Stimulated activated CD4-positive, alpha-beta T cell treated with anti-CD3 and anti-CD28 coated beads, Interleukin-12 subunit alpha, Interleukin-12 subunit beta, amount 100 ng/mL, for 24 hours (primary cell): ENCODE measurements around the gene SGTA.

Experiments
- DNase-seq, 2 experiments: peaks; one replicate each; pipeline ENCODE4 v3.0.0-alpha.2; 2020; ENCODE audit warnings: low read depth in 2 of 2

Gene SGTA

DNA sequence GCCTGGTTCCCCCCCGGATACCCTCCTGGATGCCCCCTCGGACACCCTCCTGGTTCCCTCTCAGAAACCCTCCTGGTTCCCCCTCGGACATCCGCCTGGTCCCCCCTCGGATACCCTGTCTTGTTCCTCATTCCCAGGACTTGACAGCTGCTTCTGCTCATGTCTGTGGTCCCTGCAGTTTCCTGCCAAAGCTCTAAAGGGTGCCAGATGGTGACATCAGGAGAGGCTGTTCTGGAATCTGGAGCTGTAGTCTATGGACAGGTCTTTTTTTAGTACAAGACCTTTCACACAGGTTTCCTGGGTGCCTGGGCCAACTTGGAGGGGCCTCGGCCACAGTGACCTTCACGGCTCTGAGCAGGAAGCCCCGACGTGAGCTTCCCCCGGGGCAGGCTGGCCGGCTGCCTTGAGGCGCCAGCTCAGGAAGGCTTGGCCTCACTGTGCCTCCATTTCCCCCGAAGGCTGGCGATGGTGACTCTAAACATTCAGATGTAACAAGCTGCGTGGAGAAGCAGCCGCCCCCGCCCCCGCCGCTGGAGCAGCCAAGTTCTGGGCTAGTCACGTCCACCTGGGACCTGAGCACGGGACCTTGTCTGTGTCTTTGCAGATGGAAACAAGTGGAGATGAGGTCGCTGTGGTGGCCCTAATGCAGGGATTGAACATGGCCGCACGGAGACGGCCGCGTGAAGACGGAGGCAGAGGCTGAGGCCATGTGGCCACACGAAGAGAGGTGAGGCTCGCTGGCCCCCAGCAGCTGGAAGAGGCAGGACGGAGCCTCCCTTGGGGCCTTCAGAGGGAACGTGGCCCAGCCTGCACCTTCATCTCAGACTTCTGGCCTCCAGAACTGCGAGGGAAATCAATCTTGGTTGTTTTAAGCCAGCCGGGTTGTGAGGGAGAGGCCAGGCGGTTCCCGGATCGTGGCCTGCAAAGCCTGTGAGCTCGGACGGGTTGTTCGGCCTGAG lies 12.7 kb downstream of the SGTA start:
- DNase-seq = no peak

DNA sequence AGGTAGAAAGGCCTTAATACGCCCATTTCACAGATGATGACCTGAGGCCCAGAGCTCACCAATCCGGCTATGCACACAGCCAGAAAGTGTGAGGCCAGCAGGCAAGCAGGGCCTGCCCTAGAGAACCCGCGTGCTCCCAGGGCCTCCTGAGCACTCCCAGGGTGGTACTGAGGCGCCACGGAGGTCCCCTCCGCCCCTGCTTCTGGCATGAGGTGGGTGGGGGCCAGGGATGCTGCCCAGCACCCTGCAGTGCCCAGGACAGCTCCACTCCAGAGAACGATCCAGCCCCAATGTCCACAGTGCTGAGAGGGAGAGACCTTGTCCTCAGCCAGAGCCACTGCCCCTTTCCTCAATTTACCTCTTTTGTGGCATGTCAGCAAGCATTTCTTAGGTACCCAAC lies 13.9 kb downstream of the SGTA start:
- no peak for DNase-seq

- DNase-seq = no peak
Observed at GRCh38 chr19:2768365-2769132, 14.5 kb downstream of the SGTA start.

- DNase-seq = no peak
Observed at GRCh38 chr19:2767688-2768087, 15.4 kb downstream of the SGTA start.

GRCh38 chr19:2766594-2767372 lies 16.3 kb downstream of the SGTA start:
- DNase-seq = no peak

DNA sequence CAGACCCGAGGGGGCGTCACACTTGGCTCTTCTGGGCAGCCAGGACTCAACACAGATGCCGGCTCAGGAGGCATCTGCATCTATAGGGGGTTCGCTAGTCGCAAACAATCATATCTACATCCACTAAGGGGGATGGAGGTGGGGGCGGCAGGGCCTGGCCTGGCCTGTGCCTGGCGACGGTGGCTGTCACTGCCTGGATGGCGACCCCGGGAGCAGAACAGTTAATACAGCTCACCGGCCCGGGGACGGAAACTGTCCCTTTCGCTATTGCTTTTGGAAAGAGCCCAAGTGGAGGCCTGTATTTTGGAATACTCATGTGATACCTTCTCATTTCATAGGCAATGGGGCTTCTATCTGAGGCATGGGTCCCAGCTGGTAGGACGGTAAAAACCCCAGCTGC lies 17.7 kb downstream of the SGTA start:
- DNase-seq = no peak

GRCh38 chr19:2764945-2765344 lies 18.1 kb downstream of the SGTA start:
- DNase-seq = no peak

DNA sequence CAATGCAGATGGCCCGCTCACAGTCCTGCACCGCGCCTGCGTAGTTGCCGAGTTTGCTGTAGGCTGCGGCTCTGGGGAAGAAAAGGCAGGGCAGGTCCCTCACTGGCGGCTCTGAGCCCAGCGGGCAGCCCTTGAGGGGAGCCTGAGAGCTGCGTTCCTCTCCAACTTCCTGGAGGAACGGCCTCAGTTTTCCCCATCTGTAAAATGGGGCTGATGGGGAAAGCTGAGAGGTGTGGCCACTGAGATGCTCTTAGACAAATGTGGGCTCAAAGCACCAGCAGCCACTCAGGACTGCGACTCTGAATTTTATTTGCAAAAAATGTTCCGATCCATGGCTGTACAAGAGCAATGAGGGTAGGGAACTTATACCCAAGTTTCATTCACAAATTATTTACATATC lies 19.4 kb downstream of the SGTA start:
- no peak for DNase-seq

DNA sequence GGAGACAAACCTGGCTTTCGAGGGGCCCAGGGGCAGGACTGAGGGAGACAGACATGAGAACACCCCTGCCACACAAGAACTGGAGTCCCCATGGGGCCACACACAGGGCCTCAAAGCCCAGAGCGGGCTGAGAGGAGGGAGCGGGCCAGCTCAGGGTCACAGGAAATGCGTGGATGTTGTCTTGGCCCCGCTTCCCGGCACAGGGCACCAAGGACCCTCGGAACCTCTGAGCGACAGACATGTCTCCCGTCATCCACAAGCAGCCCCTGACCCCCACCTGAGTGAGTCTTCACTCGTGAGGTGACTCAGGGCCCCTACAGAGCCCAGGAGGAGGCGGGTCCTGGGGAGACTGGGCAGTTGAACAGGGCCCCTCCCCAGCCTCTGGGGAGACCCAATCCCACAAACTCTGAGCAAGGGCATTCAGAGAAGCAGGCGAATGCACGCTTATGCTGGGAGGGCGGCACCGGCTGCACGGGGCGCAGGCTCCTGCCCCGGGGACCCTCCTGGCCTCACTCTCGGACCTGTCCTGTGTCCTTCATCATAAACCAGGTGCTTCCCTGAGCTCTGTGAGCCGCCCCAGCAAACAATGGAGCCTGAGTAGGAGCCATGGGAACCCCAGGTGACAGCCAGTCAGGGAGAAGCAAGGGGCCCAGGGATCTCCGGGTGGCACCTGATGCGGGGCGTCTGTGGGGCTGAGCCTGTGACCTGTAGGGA lies 20.1 kb downstream of the SGTA start:
- DNase-seq = no peak

DNA sequence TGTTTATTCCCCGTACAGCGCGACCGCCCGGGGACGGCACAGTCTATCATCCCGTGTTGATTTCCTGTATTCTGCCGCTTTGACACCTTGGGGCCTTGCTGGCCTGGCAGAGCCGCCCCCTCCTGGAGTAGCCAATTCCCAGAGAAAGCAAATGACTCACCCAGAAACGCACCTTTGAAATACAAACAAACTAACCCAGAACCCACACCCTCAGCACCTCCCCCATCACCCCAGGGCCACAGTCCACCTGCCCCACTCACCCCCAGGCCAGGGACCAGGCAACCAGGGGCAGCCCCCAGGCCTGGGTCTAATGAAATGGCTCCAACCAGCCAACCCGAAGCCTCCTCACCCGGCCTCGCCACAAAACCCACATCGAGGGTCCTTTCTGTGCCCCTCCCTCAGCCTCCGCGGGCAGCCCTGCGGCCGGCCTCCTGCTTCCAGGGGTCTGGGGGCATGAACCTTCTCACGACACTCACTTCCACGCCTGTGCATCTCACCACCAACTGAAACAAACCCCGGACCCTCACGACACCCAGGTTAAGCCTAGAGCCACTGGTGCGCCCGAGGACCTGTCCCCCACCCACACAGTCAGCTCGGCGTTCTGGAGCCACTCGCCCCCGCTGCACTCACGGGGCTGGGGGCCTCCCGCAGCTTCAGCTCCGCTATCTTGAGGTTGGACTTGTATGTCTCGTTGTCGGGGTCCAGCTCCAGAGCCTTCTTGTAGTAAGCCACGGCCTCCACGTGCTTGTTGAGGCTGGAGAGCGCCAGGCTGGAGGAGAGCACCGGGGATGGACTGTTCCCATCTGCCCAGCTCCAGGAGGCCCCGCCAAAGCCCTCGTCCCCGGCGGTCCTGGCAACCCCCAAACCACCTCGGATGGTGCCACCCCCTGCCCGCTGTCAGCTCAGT lies 20.9 kb downstream of the SGTA start:
- no peak for DNase-seq

GRCh38 chr19:2761309-2761677 lies 21.8 kb downstream of the SGTA start:
- no peak for DNase-seq

DNA sequence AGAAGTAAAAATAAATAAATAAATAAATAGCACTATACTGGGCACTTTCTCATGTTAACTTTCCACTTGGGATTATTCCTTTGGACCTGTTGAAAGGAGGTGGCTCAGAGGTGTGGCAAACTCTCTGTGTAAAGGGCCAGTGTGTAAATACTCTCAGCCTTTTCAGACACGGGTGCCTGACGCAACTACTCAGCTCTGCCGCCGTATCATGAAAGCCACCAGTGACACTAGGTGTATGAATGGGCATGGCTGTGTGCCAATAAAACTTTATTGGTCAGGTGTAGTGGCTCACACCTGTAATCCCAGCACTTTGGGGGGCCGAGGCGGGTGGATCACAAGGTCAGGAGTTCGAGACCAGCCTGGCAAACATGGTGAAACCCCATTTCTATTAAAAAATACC lies 23.1 kb downstream of the SGTA start:
- no peak for DNase-seq

- DNase-seq = no peak
Observed at GRCh38 chr19:2759362-2759761, 23.7 kb downstream of the SGTA start.

- DNase-seq = no peak
Observed at GRCh38 chr19:2758601-2759313, 24.3 kb downstream of the SGTA start.

GRCh38 chr19:2756921-2757881 lies 25.9 kb downstream of the SGTA start:
- no peak for DNase-seq

DNA sequence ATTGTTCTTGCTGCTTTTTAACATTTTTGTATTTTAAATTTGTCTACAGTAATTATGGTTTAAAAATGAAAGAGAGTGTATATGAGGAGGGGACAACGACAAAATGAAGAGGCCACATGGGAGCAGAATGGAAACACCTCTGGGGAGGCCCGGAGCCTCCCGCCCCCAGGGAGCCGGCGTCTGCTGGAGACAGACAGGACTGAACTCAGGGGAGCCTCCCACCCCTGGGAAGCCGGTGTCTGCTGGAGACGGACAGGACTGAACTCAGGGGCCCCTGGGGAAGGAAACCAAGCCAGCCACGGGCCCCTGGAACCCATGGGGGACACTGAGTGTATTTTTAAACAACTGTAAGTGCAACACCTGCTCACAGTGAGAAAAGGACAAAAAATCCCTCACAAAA lies 26.6 kb downstream of the SGTA start:
- DNase-seq = no peak

GRCh38 chr19:2755811-2756210 lies 27.3 kb downstream of the SGTA start:
- no peak for DNase-seq

- no peak for DNase-seq
Observed at GRCh38 chr19:2755448-2755705, 27.7 kb downstream of the SGTA start.
